Heart left ventricle (tissue), 13 donors: Measurements from ENCODE around the gene LRRC3B.

Source experiments
- CTCF ChIP-seq, 12 donors: fragments of 200-600 bp; sonication (generic) in 4 of 12; IDR thresholded peaks; one replicate each; pipeline versions ENCODE4 v1.5.0 to v1.8.0; 2018 to 2022; ENCODE audit warnings: antibody characterized with exemption in 12 of 12, mild to moderate bottlenecking in 5 of 12
- POLR2A ChIP-seq, 2 donors: fragments of 450-650 bp; IDR thresholded peaks; one replicate each; pipeline ENCODE4 v1.6.1; 2017; ENCODE audit warnings: antibody characterized with exemption in 2 of 2, mild to moderate bottlenecking in 2 of 2, moderate library complexity in 2 of 2
- donor health status: ischemic (EF 13 %, LVEDD 7.1; RV severe dilation, severe dysfunction).
- donor health status: DM: no; HTN: yes; CAD: no.
- donor health status: DM: no; HTN: no; CAD: no.
- donor health status: ischemic (EF 25% LVEDD 6.9; RV normal size, moderate dysfunction).
- donor health status: ischemic (EF 25% LVEDD 5.7; RV mildly dilated, moderate dysfunction).
- donor health status: ischemic (EF 35%, LVEDD 5.7; RV mildly dilated, moderate dysfunction).
- donor health status: nonischemic (EF 11% LVEDD 7.7; RV severe dilation, severe dysfunction).
- donor health status: DM: yes; HTN: yes; CAD: no.
- donor health status: PGD.
- donor health status: ischemic (EF 29% LVEDD 5.4; RV normal size, mild dysfunction).
- donor health status: nonischemic (EF 23%, LVEDD 6.1; RV moderate dilation, normal function).

- no peak for TF ChIP-seq CTCF (IDR thresholded peaks at IDR 0.05)
- no peak for TF ChIP-seq POLR2A (IDR thresholded peaks at IDR 0.05)
Measured at GRCh38 chr3:26719134-26719533, 96.6 kb downstream of the LRRC3B start.
